HG03064 (cell line): Measurements from ENCODE around the gene CPT1B.
"Not testable (repeated sequence)": the region's sequence is repeated elsewhere in the genome, so short reads cannot be mapped to it uniquely, and the experiment has no call there.

Experiments used
- ATAC-seq: cut with Tn5 transposase; IDR thresholded peaks from one replicate; pipeline ENCODE4 v1.9.1; 2021; ENCODE audit warnings: low read depth; ENCODE audit not compliant: unreplicated experiment

Gene CPT1B

DNA sequence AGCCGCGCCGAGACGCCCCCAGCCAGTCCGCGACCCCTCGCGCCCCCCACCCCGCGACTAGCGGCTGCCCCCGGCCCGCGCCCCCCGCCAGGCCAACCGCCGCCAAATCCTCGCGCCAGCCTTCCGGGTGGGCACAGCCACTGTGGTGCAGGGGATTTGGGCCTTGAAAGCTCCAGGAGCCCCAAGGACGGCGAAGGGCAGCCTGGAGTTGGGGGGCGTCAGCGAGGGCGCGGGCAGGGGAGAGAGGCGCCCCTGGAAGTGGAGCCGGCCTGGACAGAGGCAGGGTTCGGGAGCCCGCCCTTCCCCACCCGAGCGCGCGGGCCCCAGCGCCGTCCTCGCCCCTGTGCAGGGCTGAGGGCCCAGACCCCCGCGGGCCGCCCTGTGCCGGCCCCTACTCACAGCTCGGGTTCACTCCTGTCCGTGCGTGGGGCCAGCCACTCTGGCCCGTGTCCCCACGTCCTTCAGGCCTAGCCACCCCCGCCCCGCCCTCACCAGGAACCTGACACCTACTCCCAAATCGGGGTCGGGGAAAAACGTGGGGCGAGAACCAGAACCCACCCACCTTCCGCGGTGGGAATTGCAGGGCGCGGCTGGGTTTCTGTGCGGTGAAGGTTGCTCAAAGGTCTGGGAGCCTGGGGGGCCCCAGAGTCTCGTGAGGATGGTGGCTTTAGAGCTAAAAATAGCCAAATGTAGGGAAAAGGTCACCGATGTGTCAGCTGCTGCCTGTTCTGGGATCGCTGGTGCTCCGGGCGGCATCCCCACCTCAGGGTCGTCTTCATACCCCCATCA is at the start of gene CPT1B:
Gene CPT1B, minus strand, starts transcription at position 441 of the 789 bp plus-strand sequence. CDS start 512 bp downstream, outside the sequence.
- no peak for ATAC-seq

DNA sequence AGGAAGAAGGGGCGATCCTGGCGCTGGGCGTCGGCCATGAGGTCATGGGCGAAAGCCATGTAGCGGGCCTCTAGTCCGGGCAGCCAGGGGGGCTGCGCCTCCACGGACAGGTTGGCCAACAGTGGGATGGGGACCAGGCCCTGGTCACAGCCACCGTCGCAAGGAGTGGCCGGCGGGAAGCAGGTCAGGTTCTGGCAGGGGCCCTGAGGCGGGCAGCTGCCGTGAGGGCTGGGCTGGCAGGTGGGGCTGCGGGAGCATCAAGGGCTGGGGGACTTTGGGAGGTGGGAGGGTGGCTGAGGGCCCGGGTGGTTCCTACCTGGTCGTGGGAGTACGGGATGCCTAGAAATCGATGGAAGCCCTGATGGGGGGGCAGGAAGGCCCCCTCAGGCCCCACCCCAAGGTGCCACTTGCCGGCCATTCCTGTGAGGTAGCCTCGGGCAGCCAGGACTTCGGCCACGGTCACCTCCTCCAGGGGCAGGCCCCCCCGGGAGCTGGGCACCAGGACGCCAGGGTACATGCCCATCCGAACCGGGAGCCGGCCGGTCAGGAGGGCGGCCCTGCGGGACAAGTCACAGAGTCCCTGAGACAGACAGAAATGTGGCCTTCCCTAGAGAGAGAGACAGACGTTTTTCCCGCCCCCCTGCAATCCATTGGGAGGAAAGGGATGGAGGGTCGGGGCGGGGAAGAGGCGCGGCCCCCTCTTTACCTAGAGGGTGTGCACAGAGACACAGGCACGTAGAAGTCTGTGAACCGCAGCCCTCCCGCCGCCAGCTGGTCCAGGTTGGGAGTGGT is 48.8 kb upstream of the CPT1B start:
- ATAC-seq, result no peak

DNA sequence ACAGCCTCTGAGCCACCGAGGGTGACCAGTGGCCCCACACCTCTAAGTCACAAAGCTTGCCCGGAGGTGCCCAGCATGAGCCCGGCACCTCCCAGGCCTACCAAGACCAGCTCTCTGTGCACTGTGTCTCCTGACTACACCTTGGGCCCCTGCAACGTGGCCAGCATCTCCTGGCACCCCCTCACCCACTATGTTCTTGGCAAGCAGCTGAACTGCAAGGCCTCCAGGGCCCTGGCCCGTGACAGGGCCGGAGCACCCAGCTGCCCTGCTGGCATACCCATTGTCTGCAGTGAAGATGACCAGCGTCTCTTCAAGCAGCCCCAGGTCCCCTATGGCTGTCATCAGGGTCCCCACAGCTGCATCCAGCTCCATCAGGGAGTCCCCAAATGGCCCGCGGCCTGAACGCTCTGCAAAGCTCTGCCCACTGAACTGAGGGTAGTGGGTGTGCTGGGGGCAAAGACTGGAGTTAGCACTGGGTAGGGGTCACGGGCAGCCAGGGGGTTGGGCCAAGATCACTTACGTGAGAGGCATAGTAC is 48.2 kb upstream of the CPT1B start:
- ATAC-seq, result no peak

DNA sequence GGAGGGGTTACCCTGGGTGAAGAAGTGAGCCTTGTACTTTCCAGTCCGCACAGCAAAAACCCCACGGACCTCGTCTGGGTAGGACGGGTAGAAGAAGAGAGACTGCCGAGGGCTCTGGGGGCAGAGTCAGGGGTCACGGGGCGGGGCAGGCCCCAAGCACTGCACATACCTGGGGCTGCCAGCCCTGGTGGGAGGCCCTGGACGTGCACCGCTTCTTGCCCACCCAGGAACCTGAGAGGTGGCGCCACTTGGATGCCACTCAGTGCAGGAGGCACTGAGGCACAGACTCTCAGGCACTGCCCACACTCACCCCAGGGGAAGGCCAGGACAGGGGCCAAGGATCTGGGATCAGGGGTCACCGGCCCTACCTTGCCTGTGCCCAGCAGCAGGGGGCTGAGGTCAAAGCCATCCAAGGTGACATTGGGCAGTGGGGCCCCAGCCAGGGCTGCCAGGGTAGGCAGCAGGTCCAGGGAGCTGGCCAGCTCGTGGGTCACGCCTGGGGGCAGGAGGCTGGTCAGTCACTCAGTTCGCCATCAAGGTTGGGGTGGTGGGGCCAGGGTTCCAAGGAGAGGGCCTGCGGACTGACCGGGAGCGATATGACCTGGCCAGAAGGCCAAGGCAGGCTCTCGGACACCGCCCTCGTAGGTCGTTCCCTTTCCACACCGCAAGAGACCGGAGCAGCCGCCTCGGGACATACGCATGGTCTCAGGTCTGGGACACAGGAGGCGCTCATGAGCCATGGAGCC is 47.5 kb upstream of the CPT1B start:
- no peak for ATAC-seq

DNA sequence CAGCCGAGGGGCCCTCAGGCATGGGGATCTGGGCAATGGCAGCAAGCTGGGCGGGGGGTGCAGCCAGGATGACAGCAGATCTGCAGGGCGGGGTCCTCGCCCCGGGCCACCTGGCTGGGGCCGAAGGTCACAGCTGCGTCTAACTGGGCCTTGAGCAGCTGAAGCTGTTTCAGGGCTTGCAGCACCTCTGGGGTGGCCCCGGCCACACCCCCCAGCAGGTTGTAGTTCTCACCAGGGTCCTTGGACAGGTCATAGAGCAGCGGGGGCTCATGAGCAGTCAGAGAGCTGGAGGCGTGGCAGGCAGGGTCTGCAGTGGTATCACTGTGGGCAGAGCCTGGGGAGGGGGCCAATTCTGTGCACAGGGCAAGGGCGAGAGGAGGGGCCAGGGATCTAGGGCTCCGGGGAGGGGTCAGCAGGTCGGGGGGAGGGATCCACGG is 46.9 kb upstream of the CPT1B start:
- no peak for ATAC-seq

DNA sequence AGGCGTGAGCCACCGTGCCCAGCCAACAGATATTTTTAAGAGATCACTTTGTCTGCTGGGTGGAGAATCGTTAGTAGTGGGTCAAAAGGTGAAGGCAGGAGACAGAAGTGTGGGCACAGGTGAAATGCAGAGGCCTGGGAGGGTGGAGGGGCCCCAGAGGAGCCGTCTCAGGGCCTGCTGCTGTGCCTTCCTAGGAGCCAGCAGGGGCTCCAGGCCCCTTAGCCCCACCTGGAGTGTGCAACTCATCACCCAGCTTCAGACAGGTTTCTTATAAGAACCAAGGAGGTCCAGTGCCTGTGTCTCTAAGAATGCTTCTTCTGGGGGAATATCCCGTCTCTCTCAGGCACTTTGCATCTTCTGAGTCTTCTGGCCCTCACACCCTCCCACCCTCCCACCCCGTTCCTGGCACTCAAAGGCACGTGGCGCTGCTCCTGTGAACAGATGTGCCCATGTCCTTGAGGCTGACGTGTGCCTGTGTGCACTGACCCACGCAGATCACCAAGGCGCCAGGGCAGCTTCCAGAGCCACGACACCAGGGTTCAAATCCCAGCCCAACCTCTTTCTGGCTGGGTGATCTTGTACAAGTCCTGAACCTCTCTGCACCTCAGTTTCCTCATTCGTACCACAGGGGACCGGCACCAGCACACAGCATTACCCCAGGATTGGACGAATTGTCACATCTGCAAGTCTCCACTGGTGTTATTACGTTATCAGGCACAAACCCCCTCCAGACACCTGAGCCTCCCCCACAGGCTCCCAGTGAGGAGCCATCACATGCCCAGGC is 46.3 kb upstream of the CPT1B start:
- ATAC-seq, result no peak

DNA sequence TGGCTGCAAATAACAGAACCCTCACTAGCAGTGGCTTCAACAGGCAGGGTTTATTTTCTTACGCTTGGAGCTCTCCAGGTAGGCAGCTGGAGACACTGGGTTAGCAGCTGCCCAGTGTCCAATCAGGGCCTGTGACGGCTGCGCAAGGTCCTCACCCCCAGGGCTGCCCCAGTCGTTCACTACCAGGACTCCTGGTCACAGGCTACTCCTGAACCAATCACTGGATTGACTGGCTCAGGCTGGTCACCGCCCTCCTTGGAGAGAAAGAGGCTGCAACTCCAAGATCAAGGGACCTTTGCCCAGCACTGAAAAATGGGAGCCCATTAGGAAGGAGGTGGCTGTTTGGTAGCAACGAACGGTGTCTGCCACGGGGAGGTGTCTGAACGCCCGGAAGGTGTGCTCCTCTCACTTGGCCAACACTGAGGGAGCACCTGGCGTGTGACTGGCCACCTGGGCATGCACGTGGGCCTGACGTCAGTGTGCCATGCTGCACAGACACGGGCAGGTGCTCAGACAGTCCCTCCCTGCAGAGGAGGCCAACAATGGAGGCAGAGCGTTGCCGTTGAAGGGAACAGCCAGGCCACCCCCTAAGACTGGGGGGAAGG is 44.6 kb upstream of the CPT1B start:
- ATAC-seq, result no peak

DNA sequence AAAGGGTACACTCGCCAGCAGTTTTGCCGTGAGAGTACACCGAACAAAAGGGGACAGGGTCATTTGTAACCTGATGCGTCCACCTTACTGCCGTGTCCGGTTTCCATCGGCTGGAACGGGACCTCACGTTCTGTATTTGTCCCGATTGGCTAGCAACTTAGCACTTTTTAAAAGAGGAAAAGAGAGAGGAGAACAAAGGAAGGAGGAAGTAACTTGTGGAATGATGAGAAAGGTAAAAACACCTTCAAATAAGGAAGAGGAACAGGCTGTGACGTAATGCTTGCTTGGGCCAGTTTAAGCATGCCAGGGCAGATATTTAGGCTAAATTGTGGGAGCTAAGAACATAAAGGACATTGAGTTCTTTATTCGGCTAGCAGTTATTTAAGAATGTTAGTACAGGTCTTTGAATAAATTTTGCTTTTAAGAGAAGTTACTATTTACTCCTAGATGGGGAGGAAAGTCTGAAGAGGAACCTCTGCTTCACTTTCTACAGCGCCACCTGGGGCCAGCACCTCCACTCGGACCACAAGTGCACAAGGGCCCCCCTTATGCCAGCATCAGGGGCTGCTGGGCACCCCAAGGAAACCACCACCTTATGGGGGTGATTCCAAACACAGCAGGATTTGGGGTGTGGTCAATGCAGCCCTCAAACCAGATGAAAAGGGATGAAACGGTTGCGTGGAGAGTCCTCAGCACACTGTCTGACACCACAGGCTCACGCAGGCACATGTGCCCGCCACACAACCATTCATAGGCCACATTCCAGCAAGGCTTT is 43.9 kb upstream of the CPT1B start:
- no peak for ATAC-seq

DNA sequence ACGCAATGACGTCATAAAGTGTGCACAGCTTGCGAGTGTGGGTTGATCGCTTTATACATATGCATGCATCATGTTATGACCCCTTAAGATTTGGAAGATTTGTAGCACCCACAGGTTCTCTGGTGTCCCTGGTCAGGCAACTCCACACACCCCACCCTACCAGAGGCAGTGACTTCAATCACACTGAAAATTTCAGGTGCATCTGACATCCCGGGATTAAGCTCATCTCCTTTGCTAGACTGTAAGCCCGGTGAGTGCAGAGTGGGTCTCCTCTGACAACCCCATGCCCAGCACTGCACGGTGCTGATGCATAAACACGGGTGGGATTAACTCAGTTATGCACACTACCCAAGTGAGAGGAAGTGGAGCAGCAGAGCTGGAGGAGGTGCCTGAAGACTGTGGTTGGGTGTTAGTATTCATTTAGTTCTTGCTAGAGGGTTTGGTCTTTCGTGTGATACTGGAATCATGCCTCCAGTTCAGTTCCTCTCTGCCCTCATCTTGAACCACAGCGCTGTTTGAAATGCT is 43.2 kb upstream of the CPT1B start:
- ATAC-seq, result no peak

DNA sequence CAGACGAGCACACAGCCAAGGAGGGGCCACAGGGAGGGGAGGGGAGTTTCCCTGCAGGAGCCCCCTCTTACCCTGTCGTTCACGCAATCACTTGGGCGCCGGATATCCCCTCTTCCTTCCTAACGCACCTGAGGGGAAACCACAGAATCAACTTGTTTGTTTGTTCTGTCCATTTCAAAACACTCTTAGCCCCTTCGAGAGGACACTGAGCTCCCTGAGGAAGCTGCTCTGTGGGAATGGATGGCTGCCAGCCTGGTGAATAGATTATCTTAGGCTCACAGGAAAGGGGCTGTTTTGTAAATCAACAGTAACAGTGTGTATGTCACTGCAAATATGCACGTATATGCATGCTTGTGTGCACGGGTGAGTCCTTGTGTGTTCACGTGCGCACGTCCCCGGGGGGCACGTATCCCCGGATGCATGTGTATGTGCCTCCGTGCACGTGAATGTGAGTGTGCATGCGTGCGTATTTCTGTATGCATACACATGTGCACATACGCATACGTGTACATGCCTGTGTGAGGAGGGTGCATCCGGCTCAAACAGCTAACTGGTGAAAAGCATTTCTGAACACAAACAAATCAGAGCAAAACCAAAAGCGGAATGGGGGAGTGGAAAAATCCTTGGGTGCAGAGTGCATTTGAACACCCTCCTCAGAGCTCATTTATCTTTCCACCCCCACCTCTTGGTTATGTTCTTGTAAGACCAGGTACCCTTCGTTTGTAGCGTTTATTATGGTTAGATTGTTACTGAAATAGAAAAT is 42.5 kb upstream of the CPT1B start:
- no peak for ATAC-seq

DNA sequence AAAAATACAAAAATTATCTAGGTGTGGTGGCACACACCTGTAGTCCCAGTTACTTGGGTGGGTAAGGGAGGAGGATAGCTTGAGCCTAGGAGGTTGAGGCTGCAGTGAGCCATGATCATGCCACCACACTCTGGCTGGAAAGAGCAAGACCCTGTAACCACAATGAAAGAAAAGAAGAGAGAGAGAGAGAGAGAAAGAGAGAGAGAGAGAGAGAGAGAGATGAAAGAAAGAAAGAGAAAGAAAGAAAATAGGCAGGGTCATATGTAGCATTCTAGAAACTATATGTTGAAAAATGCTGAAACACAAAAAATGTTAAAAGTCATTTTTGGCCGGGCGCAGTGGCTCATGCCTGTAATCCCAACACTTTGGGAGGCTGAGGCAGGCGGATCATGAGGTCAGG is 36.1 kb upstream of the CPT1B start:
- not testable (repeated sequence) for ATAC-seq

DNA sequence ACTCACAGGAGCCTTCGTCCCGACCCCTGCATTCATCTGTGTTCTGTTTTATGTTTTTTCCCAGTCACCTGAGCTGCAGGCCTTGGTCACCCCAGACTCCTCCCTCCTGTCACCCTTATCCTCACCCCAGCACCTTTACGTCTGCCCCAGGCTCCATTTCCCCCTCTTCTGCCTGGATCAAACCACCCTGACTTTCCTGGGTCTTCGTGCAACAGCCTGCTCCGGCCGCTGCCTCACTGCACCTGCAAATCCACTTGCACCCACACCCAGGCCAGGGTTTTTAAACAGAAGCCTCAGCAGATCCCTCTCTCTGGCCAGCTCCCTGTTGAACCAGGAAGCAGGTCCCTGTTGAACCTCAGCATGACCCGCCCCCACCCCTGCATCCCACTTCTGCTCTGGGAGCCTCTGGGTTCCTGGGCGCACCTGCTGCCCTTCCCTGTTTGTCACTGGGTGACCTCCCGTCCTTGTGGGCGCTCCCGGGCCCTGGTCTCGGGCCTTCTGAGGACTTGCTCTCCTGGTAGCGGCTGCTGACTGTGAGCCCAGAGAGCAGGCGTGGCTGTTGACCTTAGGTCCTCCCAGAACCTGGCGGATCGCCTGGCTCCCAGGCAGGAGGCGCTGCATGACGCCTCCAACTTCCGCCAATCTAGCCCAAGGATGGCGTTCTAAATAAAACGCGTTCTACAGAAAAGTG is 35.2 kb upstream of the CPT1B start:
- ATAC-seq, result no peak

DNA sequence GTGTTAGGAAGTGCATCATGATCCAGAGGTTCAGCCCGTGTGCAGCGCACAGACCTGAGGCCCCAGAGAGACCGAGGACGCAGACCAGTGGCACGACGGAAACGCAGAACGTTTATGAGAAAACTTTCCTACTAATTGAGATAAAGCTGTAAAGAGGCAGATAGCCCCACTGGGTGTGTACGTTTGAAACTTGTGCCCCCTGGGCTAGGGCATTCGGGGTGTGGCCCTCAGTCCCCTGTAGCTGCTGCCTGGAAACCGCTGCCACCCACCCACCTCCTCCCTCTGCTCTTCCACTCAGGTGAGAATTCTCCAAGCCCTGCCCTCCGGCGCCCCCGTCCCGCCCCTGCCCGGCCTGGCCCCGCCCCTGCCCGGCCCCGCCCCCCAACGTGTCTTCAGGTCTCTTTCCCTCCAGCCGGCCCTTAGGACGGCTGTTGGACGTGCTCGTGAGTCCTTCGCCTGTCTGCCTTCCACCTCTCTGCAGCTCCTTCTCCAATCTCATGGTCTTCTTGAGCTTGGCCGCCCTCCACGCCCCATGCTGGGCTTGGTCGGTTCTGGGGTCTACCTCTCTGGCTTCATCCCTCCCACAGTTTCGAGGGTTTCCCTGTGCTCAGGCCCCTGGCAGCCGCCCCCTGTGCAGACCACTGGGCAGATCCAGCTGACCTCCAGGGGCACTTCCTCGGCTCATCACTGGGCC is 34.4 kb upstream of the CPT1B start:
- ATAC-seq, result no peak

DNA sequence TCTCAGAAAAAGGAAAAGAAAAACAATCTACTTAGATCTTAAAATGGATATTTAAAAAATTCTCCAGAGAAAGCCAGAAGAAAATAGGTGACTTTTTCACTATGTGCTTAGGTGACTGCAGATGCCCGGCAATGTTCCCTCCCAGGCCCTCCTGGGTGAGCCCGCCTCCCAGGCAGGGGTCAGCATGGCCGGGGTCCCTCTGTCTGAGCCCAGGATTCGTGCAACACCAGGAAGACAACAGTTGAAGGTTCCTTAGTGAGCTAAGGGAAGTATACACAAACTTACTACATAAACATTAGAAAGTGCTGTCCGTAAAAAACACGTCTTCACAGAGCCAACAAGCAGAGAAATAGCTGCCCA is 33.9 kb upstream of the CPT1B start:
- ATAC-seq, result no peak

DNA sequence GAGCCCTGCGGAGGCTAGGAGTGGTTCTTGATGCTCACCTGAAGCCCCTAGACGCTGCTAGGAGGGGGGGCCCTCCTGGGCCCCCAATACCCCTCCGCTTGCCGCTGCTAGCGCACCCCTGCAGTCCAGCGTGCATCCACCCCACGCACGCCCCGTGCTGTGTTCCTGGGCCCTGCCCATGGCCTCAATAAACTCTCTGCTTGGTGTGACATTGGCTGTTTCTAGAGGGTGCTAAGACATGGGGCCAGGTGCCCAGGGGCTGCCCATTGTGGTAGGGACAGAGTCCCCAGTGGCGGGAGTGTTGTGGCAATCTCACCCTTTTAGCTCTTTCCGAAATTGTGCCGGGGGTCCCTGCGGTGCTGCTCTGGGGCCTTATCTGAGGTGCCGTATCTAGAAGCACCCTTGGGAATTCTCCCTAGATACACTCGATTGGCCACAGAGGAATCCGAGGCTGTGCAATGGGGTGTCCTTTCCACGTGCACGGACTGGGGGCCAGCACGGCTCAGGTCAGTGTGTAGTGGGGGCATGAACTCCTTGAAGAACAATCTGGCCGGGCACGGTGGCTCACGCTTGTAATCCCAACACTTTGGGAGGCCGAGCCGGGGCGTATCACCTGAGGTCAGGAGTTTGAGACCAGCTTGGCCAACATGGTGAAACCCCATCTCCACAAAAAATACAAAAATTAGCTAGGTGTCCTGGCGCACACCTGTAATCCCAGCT is 33.3 kb upstream of the CPT1B start:
- no peak for ATAC-seq

DNA sequence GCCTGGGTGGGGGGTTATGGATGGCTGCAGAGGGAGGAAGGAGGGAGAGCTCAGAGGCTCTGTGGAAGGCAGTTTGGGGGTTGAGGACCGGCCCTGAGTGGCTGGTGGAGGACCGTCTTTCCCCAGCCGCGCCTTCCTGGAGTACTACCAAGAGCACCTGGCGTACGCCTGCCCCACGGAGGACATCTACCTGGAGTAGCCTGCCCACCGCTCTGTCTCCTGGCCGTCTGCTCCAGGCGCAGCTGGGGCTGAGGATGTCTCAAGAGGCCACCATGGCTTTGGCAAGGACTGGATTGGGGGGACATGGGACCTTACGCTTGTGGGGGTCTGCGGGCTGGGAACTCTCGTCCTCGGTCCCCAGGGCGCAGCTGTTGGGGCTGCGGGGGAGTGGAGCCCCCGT is 32.4 kb upstream of the CPT1B start:
- ATAC-seq, result no peak
